HG03520 (cell line): ENCODE results near the gene MRPL22.
"Not testable (repeated sequence)": the region's sequence is repeated elsewhere in the genome, so short reads cannot be mapped to it uniquely, and the experiment has no call there.

Experiments used
- ATAC-seq: cut with Tn5 transposase; IDR thresholded peaks from one replicate; pipeline ENCODE4 v1.9.1; 2021; ENCODE audit warnings: mild to moderate bottlenecking, moderate library complexity; ENCODE audit not compliant: unreplicated experiment

MRPL22 gene

GRCh38 chr5:154939387-154939786 is 1.5 kb upstream of the MRPL22 start:
- ATAC-seq, result not testable (repeated sequence)

GRCh38 chr5:154940375-154940771 is 500 bp upstream of the MRPL22 start:
- ATAC-seq, result no peak

GRCh38 chr5:154943527-154943926 is 2.7 kb downstream of the MRPL22 start:
- ATAC-seq, result no peak

- ATAC-seq, result no peak
These were observed 3.8 kb downstream of the MRPL22 start for GRCh38 chr5:154944716-154945115.

GRCh38 chr5:154945695-154946301 is 4.9 kb downstream of the MRPL22 start:
- no peak for ATAC-seq

- no peak for ATAC-seq
These were observed 6.9 kb downstream of the MRPL22 start for GRCh38 chr5:154947778-154948177.

- no peak for ATAC-seq
These were observed 7.4 kb downstream of the MRPL22 start for GRCh38 chr5:154948313-154948712.

- no peak for ATAC-seq
These were observed 8.9 kb downstream of the MRPL22 start for GRCh38 chr5:154949781-154950180.

- ATAC-seq, result no peak
These were observed 15.8 kb downstream of the MRPL22 start for GRCh38 chr5:154956712-154957111.

GRCh38 chr5:154962494-154962893 is 21.6 kb downstream of the MRPL22 start:
- peak; percentile 97 for ATAC-seq

GRCh38 chr5:154966081-154966841 is 25.4 kb downstream of the MRPL22 start:
- no peak for ATAC-seq

- no peak for ATAC-seq
These were observed 26.0 kb downstream of the MRPL22 start for GRCh38 chr5:154966874-154967273.

- no peak for ATAC-seq
These were observed 26.6 kb downstream of the MRPL22 start for GRCh38 chr5:154967421-154968024.

- no peak for ATAC-seq
These were observed 28.1 kb downstream of the MRPL22 start for GRCh38 chr5:154968953-154969352.

- ATAC-seq, result no peak
These were observed 29.9 kb downstream of the MRPL22 start for GRCh38 chr5:154970759-154971158.

- ATAC-seq, result no peak
These were observed 30.6 kb downstream of the MRPL22 start for GRCh38 chr5:154971501-154971900.

GRCh38 chr5:154972476-154973080 is 31.7 kb downstream of the MRPL22 start:
- ATAC-seq, result no peak

GRCh38 chr5:154976082-154976481 is 35.2 kb downstream of the MRPL22 start:
- not testable (repeated sequence) for ATAC-seq

GRCh38 chr5:154977409-154977808 is 36.5 kb downstream of the MRPL22 start:
- peak; percentile 56 for ATAC-seq

- ATAC-seq, result not testable (repeated sequence)
These were observed 37.4 kb downstream of the MRPL22 start for GRCh38 chr5:154978294-154978693.

- ATAC-seq, result no peak
These were observed 44.2 kb downstream of the MRPL22 start for GRCh38 chr5:154984946-154985516.
